Thyroid gland (tissue), 4 donors: ENCODE results near the gene RCE1.

Experiments used
- POLR2A ChIP-seq, 2 donors: fragments of 450-650 bp; IDR thresholded peaks; one replicate each; pipeline ENCODE4 v1.6.1; 2017; ENCODE audit warnings: antibody characterized with exemption in 2 of 2, mild to moderate bottlenecking in 2 of 2, moderate library complexity in 1 of 2
- TF ChIP-seq, protein P1 (sequence below), 6 experiments: fragments of 200-600 bp in 3 of 6; fragments of 450-650 bp in 3 of 6; sonication (generic) in 3 of 6; IDR thresholded peaks; one replicate each; pipeline ENCODE4 v1.5.1; 2016 to 2019; ENCODE audit warnings: antibody characterized with exemption in 6 of 6, mild to moderate bottlenecking in 2 of 6, inconsistent platforms in 1 of 6, moderate library complexity in 1 of 6

DNA sequence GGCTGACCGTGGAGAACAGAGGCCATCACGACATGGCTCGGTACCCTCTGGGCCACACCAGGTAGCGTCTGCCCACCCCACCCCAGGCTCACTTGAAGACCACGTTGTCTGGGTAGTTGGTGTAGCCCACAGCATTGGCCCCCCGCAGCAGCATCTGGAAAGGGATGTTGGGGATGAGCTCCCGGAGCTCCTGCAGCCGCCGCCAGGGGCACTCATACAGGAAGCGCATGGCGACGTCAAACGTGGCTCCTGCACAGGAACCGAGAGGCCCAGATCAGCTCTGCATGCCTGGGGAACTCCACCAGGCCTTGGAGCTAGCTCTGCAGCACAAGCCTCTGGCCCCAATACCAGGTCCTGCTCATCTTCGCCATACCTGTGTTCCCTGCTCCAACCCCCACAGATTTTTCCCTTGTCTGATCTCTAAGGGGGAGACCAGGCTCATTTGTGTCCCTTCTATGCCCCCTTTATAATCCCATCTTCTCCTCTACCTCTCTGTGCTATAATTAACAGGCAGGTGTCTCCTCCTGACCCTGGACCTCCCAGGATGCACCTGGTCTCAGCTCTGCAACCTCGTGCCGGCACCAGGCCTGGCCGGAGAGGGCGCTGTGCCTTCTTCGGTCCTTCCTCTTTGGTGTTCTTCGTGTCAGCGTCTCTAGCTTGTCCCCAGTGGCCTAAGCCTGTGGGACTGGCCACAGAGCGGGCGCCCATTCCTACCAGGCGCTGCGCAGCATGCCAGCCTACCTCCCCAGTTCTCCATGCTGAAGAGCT is 8.6 kb downstream of the RCE1 start:
- TF ChIP-seq, protein P1, sequence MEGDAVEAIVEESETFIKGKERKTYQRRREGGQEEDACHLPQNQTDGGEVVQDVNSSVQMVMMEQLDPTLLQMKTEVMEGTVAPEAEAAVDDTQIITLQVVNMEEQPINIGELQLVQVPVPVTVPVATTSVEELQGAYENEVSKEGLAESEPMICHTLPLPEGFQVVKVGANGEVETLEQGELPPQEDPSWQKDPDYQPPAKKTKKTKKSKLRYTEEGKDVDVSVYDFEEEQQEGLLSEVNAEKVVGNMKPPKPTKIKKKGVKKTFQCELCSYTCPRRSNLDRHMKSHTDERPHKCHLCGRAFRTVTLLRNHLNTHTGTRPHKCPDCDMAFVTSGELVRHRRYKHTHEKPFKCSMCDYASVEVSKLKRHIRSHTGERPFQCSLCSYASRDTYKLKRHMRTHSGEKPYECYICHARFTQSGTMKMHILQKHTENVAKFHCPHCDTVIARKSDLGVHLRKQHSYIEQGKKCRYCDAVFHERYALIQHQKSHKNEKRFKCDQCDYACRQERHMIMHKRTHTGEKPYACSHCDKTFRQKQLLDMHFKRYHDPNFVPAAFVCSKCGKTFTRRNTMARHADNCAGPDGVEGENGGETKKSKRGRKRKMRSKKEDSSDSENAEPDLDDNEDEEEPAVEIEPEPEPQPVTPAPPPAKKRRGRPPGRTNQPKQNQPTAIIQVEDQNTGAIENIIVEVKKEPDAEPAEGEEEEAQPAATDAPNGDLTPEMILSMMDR (IDR thresholded peaks at IDR 0.05), result no peak
- TF ChIP-seq POLR2A (IDR thresholded peaks at IDR 0.05), result no peak
